Measurements from ENCODE around the gene B9D2. TPM values are rescaled to one million over a fixed set of nuclear protein-coding genes. Genes with fewer than 3 reads are reported as not detected.
A peak's percentile ranks its signal among the peaks of the same experiment; 100 is the strongest.

B9D2 gene
- total RNA-seq, 2 experiments from 2014 or later: 11.6 to 11.7 TPM

DNA sequence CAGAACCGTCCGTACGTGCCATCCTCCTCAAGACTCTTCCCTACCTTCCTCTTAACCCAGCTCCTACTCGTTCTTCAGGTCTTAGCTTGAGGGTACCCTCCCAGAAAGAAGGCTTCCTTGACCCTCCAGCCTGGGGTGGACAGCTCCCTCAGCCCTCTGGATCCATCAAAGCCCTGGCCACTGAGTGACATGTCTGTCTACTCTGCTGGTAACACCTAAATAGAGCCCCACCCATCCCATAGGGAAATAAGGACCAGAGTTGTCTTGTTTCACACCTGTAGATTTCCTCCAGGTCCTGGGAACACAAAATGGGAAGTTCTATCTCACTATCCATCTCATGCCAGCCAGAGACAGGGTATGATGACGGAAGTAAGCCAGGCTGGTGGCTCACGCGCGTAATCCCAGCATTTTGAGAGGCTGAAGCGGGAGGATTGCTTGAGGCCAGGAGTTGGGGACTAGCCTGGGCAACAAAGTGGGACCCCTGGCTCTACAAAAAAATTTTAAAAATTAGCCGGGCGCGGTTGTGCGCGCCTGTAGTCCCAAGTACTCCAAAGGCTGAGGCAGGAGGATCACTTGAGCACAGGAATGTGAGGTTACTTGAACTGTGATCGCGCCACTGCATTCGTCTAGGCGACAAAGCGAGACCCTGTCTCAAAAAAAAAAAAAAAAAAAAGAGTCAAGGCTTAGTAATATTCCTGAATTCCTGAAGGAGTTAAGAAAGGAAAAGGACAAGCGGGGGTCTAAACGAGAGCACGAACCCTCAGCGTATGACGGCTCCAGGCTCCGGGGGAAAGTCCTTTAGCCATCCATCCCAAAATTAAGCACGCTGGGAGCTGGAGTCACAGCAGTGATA, 54.5 kb downstream of the B9D2 start:
- peak overlapping the region; percentile 94 for H3K4me3 Mint-ChIP-seq
- ChIA-PET POLR2A (no interaction called here), CTCF (interaction anchor here (0.6 to 5.2 kb wide), 16 partner anchors 9 to 953 kb away, joined by 3 to 40 read pairs (median 3); partner anchors contain the start of gene HNRNPUL1)
- H3K4me1 Mint-ChIP-seq: peaks cover 80% of the 10 kb centered on the region
- peaks cover 59% of the 10 kb centered on the region for H3K36me3 Mint-ChIP-seq (ENCODE audit: low read depth)
- H3K27me3 Mint-ChIP-seq: no peaks in the 10 kb centered on the region
- no peaks in the 10 kb centered on the region for H3K9me3 Mint-ChIP-seq
- DNase-seq: no peak
- peak overlapping the region; percentile 99 for H3K27ac Mint-ChIP-seq

DNA sequence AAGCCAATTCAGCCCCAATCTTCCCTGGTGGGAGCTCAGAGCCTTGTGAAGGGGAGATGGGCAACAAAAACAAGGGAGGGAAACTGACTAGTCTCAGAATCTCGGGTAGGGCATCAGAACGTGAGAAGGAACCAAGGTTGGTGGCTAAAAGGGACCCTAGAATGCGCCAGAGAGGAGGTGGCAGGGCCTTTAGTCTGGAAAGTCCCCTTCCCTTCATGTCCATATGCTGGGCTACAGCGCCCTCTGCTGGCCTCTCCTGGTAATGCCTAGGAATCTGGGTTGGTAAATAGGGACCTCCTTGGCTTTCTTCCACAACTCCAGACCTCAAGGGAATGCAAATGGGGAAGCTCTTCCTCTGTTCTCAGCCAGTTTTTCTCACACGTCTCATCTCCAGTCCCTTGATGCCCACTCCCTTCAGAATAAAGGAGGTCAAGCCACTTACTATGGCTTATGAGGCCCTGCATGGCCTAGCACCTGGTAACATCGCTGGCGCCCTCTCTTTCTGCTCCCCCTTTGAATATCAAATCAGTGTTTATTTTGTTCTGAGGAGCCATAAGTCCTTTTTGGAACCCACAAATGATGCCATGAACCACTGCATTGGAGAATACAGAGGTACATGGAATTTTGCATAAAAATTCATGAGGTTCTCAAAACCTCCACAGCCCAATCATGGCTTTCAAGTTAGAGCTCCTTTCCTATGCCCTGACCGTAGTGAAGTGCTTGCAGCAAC, 55.3 kb downstream of the B9D2 start:
- H3K36me3 Mint-ChIP-seq (ENCODE audit: low read depth): peaks cover 62% of the 10 kb centered on the region
- DNase-seq: peak; percentile 93
- H3K9me3 Mint-ChIP-seq: no peaks in the 10 kb centered on the region
- peak overlapping the region; percentile 99 for H3K27ac Mint-ChIP-seq
- CTCF ChIA-PET: interaction anchor here (0.6 to 5.2 kb wide), 19 partner anchors 8 to 954 kb away, joined by 3 to 40 read pairs (median 3); partner anchors contain the start of gene HNRNPUL1
- POLR2A ChIA-PET: no interaction called here
- no peaks in the 10 kb centered on the region for H3K27me3 Mint-ChIP-seq
- peaks cover 87% of the 10 kb centered on the region for H3K4me1 Mint-ChIP-seq
- H3K4me3 Mint-ChIP-seq: peak overlapping the region; percentile 94

DNA sequence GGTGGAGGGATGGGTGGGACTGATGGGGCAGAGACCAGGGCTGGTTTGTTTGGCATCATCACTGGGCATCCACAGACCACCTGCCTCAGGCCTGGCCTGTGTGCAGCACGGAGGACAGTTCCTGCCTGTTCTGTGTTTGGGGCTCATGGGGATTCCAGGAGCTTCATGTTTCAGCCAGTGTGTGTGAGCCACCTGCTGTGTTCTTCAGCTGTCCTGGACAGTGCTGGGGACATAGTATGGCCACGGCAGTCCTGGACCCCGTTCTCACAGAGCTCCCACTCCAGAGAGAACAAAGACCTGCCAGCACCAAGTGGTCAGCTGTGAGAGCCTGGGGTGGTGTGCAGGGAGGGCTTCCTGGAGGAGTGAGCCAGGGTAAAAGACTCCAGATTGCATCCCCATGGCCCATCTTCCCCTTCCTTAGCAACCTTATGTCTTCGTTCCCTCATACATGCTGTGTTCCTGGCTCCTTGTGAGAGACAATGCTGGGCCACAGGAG, 55.9 kb downstream of the B9D2 start:
- no peaks in the 10 kb centered on the region for H3K27me3 Mint-ChIP-seq
- H3K9me3 Mint-ChIP-seq: no peaks in the 10 kb centered on the region
- H3K27ac Mint-ChIP-seq: peak overlapping the region; percentile 99
- no peak for DNase-seq
- peak overlapping the region; percentile 94 for H3K4me3 Mint-ChIP-seq
- CTCF ChIA-PET: interaction anchor here (0.6 to 5.2 kb wide), 17 partner anchors 7 to 399 kb away, joined by 3 to 40 read pairs (median 3); partner anchors contain the start of gene HNRNPUL1
- peaks cover 62% of the 10 kb centered on the region for H3K36me3 Mint-ChIP-seq (ENCODE audit: low read depth)
- peaks cover 87% of the 10 kb centered on the region for H3K4me1 Mint-ChIP-seq
- POLR2A ChIA-PET: no interaction called here

DNA sequence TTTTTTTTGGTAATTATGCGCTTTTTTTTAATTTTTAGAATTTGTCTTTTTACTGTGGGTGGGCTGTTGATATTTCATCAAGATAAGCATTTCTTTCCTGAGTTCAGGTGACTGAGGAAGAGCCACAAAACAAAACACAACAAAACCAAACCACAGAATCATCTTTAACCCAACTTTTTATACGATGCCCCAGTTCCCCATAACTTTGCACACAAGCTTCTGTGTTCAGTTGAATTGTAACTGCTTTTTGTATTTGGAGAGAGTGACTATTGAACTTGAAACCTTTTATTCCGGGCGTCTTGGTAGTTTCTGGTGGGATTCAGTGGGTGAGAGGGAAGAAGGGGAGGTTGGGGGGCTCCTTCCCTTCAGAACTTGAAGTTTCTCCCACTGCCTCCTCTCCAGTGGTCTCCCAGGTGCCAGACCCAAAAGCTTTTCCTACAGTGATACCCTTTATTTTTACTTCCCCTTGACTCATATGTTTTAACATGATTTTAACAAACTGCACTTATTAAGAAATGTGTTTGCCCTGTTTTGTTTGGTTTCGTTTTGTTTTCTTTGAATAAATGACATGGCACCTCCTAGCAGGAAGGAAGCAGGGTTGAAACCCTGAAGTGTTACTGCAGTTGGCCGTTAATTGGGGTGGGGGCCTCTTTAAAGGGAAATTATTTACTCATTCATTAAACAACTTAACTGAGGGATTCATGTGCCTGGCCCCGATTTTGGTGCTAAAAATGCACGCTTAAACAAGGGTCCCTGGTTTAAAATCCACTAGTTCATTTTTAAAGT, 56.7 kb downstream of the B9D2 start:
- Mint-ChIP-seq H3K4me1 (peaks cover 89% of the 10 kb centered on the region), H3K36me3 (ENCODE audit: low read depth) (peaks cover 64% of the 10 kb centered on the region), H3K4me3 (peak overlapping the region; percentile 94), H3K9me3 (no peaks in the 10 kb centered on the region), H3K27me3 (no peaks in the 10 kb centered on the region), H3K27ac (peak overlapping the region; percentile 99)
- POLR2A ChIA-PET: interaction anchor here (0.7 kb wide), 1 partner anchor 45 kb away, joined by 3 read pairs; no protein-coding TSS in a partner anchor
- DNase-seq: peak; percentile 30
- CTCF ChIA-PET: interaction anchor here (0.6 to 5.2 kb wide), 10 partner anchors 9 to 135 kb away, joined by 3 to 40 read pairs (median 3); partner anchors contain the start of gene HNRNPUL1

DNA sequence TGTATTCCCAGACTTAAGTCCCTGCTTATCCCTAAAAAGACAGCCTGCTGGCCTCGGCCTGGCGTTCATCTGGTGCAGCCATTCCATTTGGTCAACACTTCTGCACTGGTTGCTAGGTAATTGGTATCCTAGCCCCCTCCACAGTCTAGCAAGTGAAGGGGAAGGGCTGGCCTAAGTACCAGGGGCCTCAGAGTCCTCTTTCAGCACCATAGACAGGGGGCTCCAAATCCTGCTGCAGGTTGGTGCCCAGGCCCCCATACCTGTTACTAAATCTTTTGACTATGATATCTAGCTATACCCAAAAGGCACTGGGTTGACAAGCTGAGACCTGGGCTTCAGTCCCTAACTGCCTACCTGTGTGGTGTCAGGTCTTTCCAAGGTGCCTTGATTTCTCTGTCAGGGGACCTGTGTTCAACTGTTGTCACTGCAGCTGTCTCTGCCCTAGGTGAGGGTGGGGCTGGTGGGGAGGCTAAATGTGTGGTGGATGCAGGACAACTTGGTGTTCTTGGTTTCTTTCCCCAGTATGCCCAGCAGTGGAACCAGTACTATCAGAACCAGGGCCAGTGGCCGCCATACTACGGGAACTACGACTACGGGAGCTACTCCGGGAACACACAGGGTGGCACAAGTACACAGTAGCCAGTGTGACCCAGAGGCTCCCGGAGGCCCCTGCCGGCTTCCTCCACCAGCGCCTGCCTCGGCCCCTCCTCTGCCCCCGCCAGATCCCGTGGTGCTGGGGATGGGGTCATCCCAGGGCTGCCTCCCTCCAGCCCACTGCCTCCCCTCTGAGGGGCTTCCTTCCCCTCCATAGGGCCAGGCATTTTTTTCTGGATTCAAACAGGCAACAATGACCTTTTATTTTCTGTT, 57.8 kb downstream of the B9D2 start:
- Mint-ChIP-seq H3K36me3 (ENCODE audit: low read depth) (peaks cover 70% of the 10 kb centered on the region), H3K4me3 (peak overlapping the region; percentile 94), H3K4me1 (peaks cover 89% of the 10 kb centered on the region), H3K27me3 (no peaks in the 10 kb centered on the region), H3K27ac (peak overlapping the region; percentile 99), H3K9me3 (no peaks in the 10 kb centered on the region)
- ChIA-PET CTCF (interaction anchor here (1.0 to 5.2 kb wide), 4 partner anchors 14 to 45 kb away, joined by 3 to 40 read pairs (median 4); partner anchors contain the start of gene HNRNPUL1), POLR2A (interaction anchor here (0.6 to 0.7 kb wide), 2 partner anchors 9 to 46 kb away, joined by 3 read pairs; no protein-coding TSS in a partner anchor)
- DNase-seq: no peak

DNA sequence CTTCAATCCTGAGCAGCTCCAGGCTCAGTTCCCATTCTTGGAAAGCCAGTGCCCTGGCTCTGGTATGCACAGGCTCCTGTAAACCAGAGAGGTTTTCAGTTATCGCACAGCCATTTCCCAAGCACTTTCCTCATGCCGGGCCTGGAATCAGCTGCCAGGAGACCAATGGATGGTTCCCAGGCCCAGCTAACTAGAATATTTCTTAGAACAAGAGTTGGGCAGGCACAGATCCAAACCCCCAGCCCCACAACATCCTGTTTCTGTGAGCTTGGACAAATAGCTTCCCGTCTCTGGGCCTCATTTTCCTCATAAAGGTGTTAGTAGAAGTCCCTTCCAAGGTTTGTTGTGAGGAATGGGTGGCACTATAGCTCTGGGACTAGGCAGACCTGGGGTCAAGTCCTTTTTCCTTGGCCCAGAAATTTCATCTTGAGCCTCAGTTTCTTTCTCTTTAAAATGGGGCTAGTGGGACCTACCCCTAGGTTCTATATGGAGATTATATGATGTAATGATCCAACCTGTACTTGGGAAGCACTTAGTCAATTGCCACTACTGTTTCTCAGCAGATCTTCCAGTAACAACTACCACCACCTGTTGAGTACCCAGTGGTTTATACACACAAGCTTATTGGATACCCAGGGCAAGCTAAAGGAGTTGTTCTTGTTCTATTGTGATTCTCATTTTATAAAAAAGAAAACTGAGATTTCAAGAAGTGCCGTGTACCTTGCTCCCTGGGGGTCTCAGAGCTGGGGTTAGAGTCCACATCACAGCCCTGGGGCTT, 59.1 kb downstream of the B9D2 start:
- H3K36me3 Mint-ChIP-seq (ENCODE audit: low read depth): peaks cover 76% of the 10 kb centered on the region
- ChIA-PET CTCF (interaction anchor here (1.0 to 5.2 kb wide), 5 partner anchors 13 to 46 kb away, joined by 3 to 40 read pairs (median 5); partner anchors contain the start of gene HNRNPUL1), POLR2A (no interaction called here)
- no peak for DNase-seq
- H3K27ac Mint-ChIP-seq: peak overlapping the region; percentile 94
- H3K4me1 Mint-ChIP-seq: peaks cover 95% of the 10 kb centered on the region
- peak overlapping the region; percentile 3 for H3K4me3 Mint-ChIP-seq
- H3K9me3 Mint-ChIP-seq: no peaks in the 10 kb centered on the region
- no peaks in the 10 kb centered on the region for H3K27me3 Mint-ChIP-seq

Other genes starting within 250 kb of the B9D2 start
- not detected for gene CYP2F1, start 249.7 kb downstream of the B9D2 start, total RNA-seq
- under 1 TPM; 0.17 to 0.27 TPM for gene CYP2S1, start 170.9 kb downstream of the B9D2 start, total RNA-seq
- under 1 TPM; 0.06 to 0.20 TPM for gene AXL, start 144.9 kb downstream of the B9D2 start, total RNA-seq
- gene HNRNPUL1, start 99.8 kb downstream of the B9D2 start, total RNA-seq: 100 to 1,000 TPM; 333 to 348 TPM
- 10 to 100 TPM; 50.4 to 51.7 TPM for gene CCDC97, start 54.0 kb downstream of the B9D2 start, total RNA-seq
- gene TGFB1, start 10.2 kb downstream of the B9D2 start, total RNA-seq: 100 to 1,000 TPM; 194 TPM
- gene TMEM91, start 12.4 kb upstream of the B9D2 start, total RNA-seq: 1 to 10 TPM; 5.4 to 5.6 TPM
- 10 to 100 TPM; 21.1 to 26.9 TPM for gene EXOSC5, start 33.2 kb upstream of the B9D2 start, total RNA-seq
- 10 to 100 TPM; 12.7 TPM for gene BCKDHA, start 33.7 kb upstream of the B9D2 start, total RNA-seq
- 1 to 10 TPM; 2.1 to 2.2 TPM for gene B3GNT8, start 63.2 kb upstream of the B9D2 start, total RNA-seq
- 10 to 100 TPM; 48.9 to 54.1 TPM for gene DMAC2, start 75.8 kb upstream of the B9D2 start, total RNA-seq
- not detected for gene ERICH4, start 79.0 kb upstream of the B9D2 start, total RNA-seq
- gene CEACAM21, start 212.0 kb upstream of the B9D2 start, total RNA-seq: 10 to 100 TPM; 72.0 to 78.3 TPM